Stimulated activated memory B cell treated with anti-CD40 and anti-IgM and Interleukin-4, amounts not matched to agents 10 μg/mL and 1 μg/mL and 100 μg/mL, for 72 hours (primary cell): ENCODE measurements around the gene PTPN4.
A peak's percentile ranks its signal among the peaks of the same experiment; 100 is the strongest.

ENCODE experiments used
- ATAC-seq: fragments of 150-1000 bp; cut with Tn5 transposase; 2 replicates; pipeline ENCODE4 v1.10.0; 2021
- H3K27ac Mint-ChIP-seq: one replicate; pipeline ENCODE4 v1.8.0; 2022; ENCODE audit warnings: mild to moderate bottlenecking, mixed read lengths
- H3K27me3 Mint-ChIP-seq: one replicate; pipeline ENCODE4 v1.8.0; 2022; ENCODE audit warnings: mixed read lengths
- H3K36me3 Mint-ChIP-seq: one replicate; pipeline ENCODE4 v1.8.0; 2022; ENCODE audit warnings: mixed read lengths
- H3K4me1 Mint-ChIP-seq: one replicate; pipeline ENCODE4 v1.8.0; 2022; ENCODE audit warnings: mixed read lengths
- H3K4me3 Mint-ChIP-seq: one replicate; pipeline ENCODE4 v1.8.0; 2022; ENCODE audit warnings: mild to moderate bottlenecking, moderate library complexity, mixed read lengths
- H3K9me3 Mint-ChIP-seq: one replicate; pipeline ENCODE4 v1.8.0; 2022; ENCODE audit warnings: mixed read lengths

PTPN4 gene

DNA sequence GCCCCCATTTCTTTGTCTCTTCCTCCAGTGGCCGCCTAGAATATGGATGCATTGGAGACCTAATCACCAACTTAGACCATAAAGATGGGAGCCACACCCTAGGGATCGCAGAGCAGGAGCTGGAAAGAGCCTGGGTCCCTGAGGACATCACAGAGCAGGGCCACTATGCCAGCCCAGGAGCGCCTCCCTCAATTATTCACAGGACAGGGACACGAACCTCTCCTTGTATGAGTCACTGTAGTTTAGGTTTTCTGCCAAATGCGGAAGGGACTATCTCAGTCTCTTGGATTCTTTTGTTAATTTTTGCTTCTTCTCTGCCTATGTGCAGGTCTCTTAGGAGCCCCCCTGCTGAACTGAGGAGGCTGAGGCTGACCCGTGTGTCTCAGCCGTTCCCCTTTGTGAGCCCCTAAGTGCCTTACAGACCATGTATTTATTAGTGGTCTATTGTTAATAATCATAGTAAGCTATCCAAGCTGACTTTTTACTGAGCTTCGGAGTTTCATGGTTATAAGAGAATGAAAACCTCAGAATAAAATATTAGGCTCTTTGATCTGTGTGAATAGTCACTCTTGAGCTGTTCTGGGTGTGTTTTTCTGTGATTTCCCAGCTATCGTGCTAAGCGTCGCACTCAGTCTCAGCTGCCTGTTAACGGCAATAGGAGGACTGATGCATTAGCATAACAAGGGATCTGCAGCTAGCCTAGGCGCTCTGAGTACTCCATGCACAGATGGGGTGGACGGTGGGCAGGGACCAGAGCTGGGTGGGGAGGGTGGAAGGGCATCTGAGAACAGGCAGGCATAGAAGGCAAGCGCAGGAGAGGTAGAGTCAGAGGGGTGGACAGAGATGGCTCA, 12.7 kb upstream of the PTPN4 start:
- Mint-ChIP-seq H3K4me3 (no peak overlapping the region), H3K27me3 (peaks cover 31% of the 10 kb centered on the region), H3K4me1 (no peaks in the 10 kb centered on the region), H3K27ac (no peak overlapping the region), H3K36me3 (no peaks in the 10 kb centered on the region), H3K9me3 (no peaks in the 10 kb centered on the region)
- no peak for ATAC-seq

DNA sequence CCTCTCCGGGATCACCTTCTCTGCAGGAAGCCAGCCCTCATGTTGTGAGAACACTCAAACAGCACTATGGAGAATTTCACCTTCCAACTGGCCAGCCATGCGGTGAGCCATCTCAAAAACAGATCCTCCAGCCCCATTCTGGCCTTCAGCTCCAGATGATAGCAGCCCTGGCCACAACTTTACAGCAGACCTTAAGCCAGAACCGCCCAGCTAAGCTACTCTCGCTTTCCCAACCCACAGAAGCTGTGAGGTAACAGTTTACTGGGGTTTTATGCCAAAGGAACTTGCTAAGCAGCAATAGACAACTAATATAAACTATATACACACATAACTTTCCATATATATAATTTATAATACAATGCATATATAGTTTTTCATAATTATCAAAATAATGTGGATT, 11.6 kb upstream of the PTPN4 start:
- no peak for ATAC-seq
- H3K36me3 Mint-ChIP-seq = no peaks in the 10 kb centered on the region
- no peak overlapping the region for H3K27ac Mint-ChIP-seq
- H3K9me3 Mint-ChIP-seq = no peaks in the 10 kb centered on the region
- peaks cover 20% of the 10 kb centered on the region for H3K27me3 Mint-ChIP-seq
- H3K4me1 Mint-ChIP-seq = no peaks in the 10 kb centered on the region
- no peak overlapping the region for H3K4me3 Mint-ChIP-seq

DNA sequence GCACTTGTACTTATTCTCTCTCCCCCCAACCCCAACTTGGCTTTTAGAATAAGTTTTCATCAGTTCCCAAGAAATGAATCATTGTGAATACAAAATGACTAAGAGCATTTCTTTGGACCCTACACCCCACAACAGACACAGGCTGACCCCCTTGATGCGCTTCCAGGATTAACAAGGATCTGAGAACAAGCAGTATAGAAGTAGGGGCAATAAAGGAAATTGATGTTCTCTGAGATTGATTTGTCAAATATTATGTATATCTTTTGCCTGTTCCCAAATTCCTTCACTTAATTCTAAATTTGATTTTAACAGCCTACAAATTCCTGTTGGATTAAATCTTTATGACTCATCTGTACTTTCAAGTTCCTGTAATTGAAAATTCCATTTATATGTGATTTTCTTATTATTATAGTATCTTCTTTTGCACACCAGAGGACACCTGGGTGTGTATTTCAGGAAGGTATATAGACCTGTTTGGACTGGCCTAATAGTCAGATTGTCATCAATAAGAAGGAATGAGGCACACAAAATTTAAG, 10.2 kb upstream of the PTPN4 start:
- H3K27ac Mint-ChIP-seq = no peak overlapping the region
- no peak for ATAC-seq

DNA sequence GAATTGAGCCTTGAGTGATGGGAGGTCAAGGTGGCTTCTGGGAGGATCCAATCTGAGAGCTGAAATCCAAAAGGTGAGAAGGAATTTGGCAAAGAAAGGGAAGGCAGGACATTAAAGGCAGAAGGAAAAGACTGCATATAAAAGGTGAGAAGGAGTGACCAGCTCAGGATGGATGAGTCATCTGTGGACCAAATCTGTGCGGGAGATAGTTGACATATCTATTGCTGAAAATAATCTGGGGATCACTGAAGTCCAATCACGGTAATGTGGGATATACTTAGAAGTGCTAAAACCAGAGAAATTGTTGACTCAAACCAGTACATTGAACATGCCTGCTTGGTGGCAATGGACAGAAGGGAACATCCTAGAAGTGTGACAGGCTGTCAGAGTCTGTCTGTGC, 8.0 kb upstream of the PTPN4 start:
- no peak overlapping the region for H3K27ac Mint-ChIP-seq
- no peaks in the 10 kb centered on the region for H3K9me3 Mint-ChIP-seq
- H3K27me3 Mint-ChIP-seq = no peaks in the 10 kb centered on the region
- H3K4me3 Mint-ChIP-seq = no peak overlapping the region
- ATAC-seq = no peak
- peaks cover 5% of the 10 kb centered on the region for H3K4me1 Mint-ChIP-seq
- H3K36me3 Mint-ChIP-seq = no peaks in the 10 kb centered on the region

More for the DNA sequence above, 10.2 kb upstream of the PTPN4 start:
- Mint-ChIP-seq H3K9me3 (no peaks in the 10 kb centered on the region), H3K4me3 (no peak overlapping the region), H3K4me1 (peaks cover 5% of the 10 kb centered on the region), H3K27me3 (peaks cover 15% of the 10 kb centered on the region), H3K36me3 (no peaks in the 10 kb centered on the region)

GRCh38 chr2:119753041-119753929, 6.4 kb upstream of the PTPN4 start:
- H3K27me3 Mint-ChIP-seq = no peaks in the 10 kb centered on the region
- no peaks in the 10 kb centered on the region for H3K9me3 Mint-ChIP-seq
- peaks cover 6% of the 10 kb centered on the region for H3K4me1 Mint-ChIP-seq
- H3K27ac Mint-ChIP-seq = no peak overlapping the region
- ATAC-seq = peak; percentile 62
- H3K4me3 Mint-ChIP-seq = no peak overlapping the region
- H3K36me3 Mint-ChIP-seq = no peaks in the 10 kb centered on the region

- H3K27ac Mint-ChIP-seq = no peak overlapping the region
- no peaks in the 10 kb centered on the region for H3K27me3 Mint-ChIP-seq
- H3K9me3 Mint-ChIP-seq = no peaks in the 10 kb centered on the region
- H3K36me3 Mint-ChIP-seq = no peaks in the 10 kb centered on the region
- no peak for ATAC-seq
- H3K4me1 Mint-ChIP-seq = peaks cover 12% of the 10 kb centered on the region
- no peak overlapping the region for H3K4me3 Mint-ChIP-seq
Measured at GRCh38 chr2:119753930-119754321, 5.8 kb upstream of the PTPN4 start.

- Mint-ChIP-seq H3K4me3 (no peak overlapping the region), H3K9me3 (no peaks in the 10 kb centered on the region), H3K36me3 (no peaks in the 10 kb centered on the region), H3K27me3 (no peaks in the 10 kb centered on the region), H3K27ac (no peak overlapping the region), H3K4me1 (peaks cover 20% of the 10 kb centered on the region)
- ATAC-seq = no peak
Measured at GRCh38 chr2:119755906-119756305, 3.8 kb upstream of the PTPN4 start.

GRCh38 chr2:119756837-119757236, 2.9 kb upstream of the PTPN4 start:
- no peak for ATAC-seq
- Mint-ChIP-seq H3K27ac (no peak overlapping the region), H3K36me3 (no peaks in the 10 kb centered on the region), H3K9me3 (no peaks in the 10 kb centered on the region), H3K27me3 (no peaks in the 10 kb centered on the region), H3K4me3 (no peak overlapping the region), H3K4me1 (peaks cover 25% of the 10 kb centered on the region)

DNA sequence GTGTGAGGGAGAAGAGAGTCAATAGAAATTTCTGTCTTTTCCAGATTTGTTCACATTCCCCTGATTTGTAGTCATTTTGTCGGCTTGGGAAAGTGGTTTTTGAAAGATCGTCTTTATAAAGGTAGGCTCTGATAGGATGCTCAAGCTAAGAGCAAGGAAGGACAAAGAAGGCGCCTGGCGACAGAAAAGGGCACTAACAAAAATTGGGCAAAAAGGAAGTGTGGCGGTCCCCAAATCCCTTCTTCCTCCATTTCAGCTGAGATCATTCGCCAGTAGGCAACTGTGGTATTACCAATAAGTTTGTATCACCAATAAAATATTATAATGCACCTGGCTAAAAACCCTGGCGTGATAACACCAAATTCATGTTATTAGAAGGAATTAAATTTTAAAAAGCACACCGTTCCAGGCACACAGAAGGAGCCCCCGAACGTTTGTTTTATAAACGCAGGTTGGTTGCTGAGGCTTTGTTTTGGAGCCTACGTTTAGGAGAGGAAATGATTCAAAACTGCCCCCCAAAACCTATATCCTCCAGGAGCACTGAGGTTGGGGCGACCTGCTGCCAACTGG, 756 bp upstream of the PTPN4 start:
- Mint-ChIP-seq H3K27me3 (no peaks in the 10 kb centered on the region), H3K4me1 (peaks cover 30% of the 10 kb centered on the region), H3K27ac (peak overlapping the region; percentile 79), H3K36me3 (no peaks in the 10 kb centered on the region), H3K9me3 (no peaks in the 10 kb centered on the region), H3K4me3 (peak overlapping the region; percentile 80)
- no peak for ATAC-seq

DNA sequence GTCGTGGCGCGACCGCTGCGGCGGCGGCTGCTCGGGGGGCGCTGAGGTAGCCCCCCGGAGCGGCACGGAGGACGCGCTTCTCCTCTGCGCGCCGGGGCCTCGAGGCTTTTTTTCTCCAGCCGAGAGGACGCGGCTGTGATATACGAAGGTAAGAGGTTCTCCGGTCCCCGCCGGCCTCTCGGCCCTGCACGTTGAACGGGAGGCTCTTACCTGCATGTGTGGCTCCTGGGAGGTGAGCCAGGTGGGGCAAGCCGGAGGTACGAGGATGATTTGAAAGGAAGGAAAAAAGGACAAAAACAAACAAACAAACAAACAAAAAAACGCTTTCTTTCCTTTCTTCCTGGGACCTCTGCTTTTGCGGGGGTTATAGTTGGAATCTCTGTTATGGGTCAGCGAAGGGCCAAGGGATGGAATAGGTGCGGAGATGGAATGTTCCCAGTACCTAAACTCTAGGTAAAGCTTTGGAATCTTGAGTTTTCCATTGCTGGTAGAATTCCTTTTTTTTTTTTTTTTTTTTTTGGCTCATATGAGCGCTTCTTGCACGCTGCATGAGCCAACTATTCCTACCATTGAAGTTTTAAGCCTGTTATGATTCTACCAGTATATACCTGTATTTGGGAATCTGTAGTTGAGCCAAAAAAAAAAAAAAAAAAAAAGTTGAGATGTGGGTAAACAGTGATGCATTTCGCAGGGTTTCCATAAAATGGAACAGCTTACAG, 674 bp downstream of the PTPN4 start:
- Mint-ChIP-seq H3K27me3 (no peaks in the 10 kb centered on the region), H3K4me3 (peak overlapping the region; percentile 80), H3K36me3 (peaks cover under 1% of the 10 kb centered on the region), H3K27ac (peak overlapping the region; percentile 79), H3K9me3 (no peaks in the 10 kb centered on the region), H3K4me1 (peaks cover 42% of the 10 kb centered on the region)
- ATAC-seq = peak; percentile 32

DNA sequence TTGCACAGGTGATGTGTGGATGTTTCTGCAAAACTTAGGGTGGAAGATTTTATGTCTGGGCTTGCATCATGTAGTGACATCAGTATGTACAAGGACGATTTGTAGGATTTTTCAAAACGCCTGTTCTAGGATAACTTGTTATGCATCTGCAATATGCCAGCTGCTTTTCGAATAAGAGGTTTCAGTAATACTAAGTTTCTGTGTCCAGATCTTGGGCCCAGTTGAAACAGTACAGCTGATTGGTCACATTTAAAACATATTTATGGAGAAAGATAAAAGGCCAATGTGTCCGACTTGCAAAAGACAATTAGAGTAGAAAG, 1.2 kb downstream of the PTPN4 start:
- H3K4me3 Mint-ChIP-seq = peak overlapping the region; percentile 80
- H3K36me3 Mint-ChIP-seq = peaks cover 6% of the 10 kb centered on the region
- H3K9me3 Mint-ChIP-seq = peaks cover 3% of the 10 kb centered on the region
- peaks cover 47% of the 10 kb centered on the region for H3K4me1 Mint-ChIP-seq
- no peak for ATAC-seq
- peak overlapping the region; percentile 79 for H3K27ac Mint-ChIP-seq
- H3K27me3 Mint-ChIP-seq = no peaks in the 10 kb centered on the region

- Mint-ChIP-seq H3K4me1 (peaks cover 47% of the 10 kb centered on the region), H3K4me3 (no peak overlapping the region), H3K9me3 (peaks cover 3% of the 10 kb centered on the region), H3K36me3 (peaks cover 6% of the 10 kb centered on the region), H3K27me3 (no peaks in the 10 kb centered on the region), H3K27ac (no peak overlapping the region)
- ATAC-seq = no peak
Measured at GRCh38 chr2:119764832-119765231, 5.1 kb downstream of the PTPN4 start.

GRCh38 chr2:119765433-119766002, 5.8 kb downstream of the PTPN4 start:
- Mint-ChIP-seq H3K4me3 (no peak overlapping the region), H3K36me3 (peaks cover 6% of the 10 kb centered on the region), H3K9me3 (peaks cover 3% of the 10 kb centered on the region), H3K27me3 (no peaks in the 10 kb centered on the region), H3K4me1 (peaks cover 42% of the 10 kb centered on the region), H3K27ac (no peak overlapping the region)
- ATAC-seq = no peak

DNA sequence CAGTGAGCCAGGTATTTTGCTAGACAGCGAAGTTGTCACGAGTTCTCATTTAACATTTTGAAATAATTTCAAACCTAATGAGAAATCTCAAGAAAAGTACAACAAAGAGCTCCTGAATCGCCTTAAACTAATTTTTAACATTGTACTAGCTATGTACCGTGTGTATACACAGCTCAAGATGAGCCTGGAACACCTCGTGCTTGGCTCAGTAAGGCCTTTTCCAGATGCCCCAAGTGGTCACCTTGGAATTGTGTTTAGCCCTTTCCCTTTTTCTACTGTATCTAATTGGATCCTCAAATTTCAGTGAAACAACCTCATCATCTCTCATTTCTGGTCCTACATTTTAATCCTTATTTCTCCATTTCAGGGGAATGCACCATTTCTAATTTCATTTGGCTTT, 7.2 kb downstream of the PTPN4 start:
- H3K9me3 Mint-ChIP-seq = peaks cover 3% of the 10 kb centered on the region
- ATAC-seq = no peak
- H3K4me3 Mint-ChIP-seq = no peak overlapping the region
- peaks cover 11% of the 10 kb centered on the region for H3K36me3 Mint-ChIP-seq
- no peaks in the 10 kb centered on the region for H3K27me3 Mint-ChIP-seq
- peaks cover 40% of the 10 kb centered on the region for H3K4me1 Mint-ChIP-seq
- H3K27ac Mint-ChIP-seq = no peak overlapping the region
